ENCODE data around the gene SLC50A1. TPM values are rescaled to one million over a fixed set of nuclear protein-coding genes. Genes with fewer than 3 reads are reported as not detected.
A peak's percentile ranks its signal among the peaks of the same experiment; 100 is the strongest.

The SLC50A1 gene
- total RNA-seq, 1 donor from 2014 or later = 12.2 TPM

GRCh38 chr1:155182052-155182550 is 46.4 kb downstream of the SLC50A1 start:
- DNase-seq (ENCODE audit: low read depth) = no peak

- no peak for DNase-seq (ENCODE audit: low read depth)
Measured at GRCh38 chr1:155183775-155184221, 48.1 kb downstream of the SLC50A1 start.

- no peak for DNase-seq (ENCODE audit: low read depth)
Measured at GRCh38 chr1:155184351-155184811, 48.7 kb downstream of the SLC50A1 start.

GRCh38 chr1:155184835-155185782 is 49.5 kb downstream of the SLC50A1 start:
- DNase-seq (ENCODE audit: low read depth) = peak; percentile 35

- no peak for DNase-seq (ENCODE audit: low read depth)
Measured at GRCh38 chr1:155185783-155186066, 50.1 kb downstream of the SLC50A1 start.

GRCh38 chr1:155186067-155186793 is 50.6 kb downstream of the SLC50A1 start:
- DNase-seq (ENCODE audit: low read depth) = no peak

- no peak for DNase-seq (ENCODE audit: low read depth)
Measured at GRCh38 chr1:155186794-155187455, 51.3 kb downstream of the SLC50A1 start.

- no peak for DNase-seq (ENCODE audit: low read depth)
Measured at GRCh38 chr1:155187456-155187891, 51.8 kb downstream of the SLC50A1 start.

- no peak for DNase-seq (ENCODE audit: low read depth)
Measured at GRCh38 chr1:155188268-155188667, 52.6 kb downstream of the SLC50A1 start.

Other genes with a start within 250 kb of the SLC50A1 start
- gene PMVK, start 199.1 kb upstream of the SLC50A1 start, total RNA-seq = 10.9 and 11.3 TPM in 2 replicates
- 535 and 641 TPM in 2 replicates for gene PBXIP1, start 179.8 kb upstream of the SLC50A1 start, total RNA-seq
- 25.8 and 31.0 TPM in 2 replicates for gene PYGO2, start 174.1 kb upstream of the SLC50A1 start, total RNA-seq
- 165 and 171 TPM in 2 replicates for gene SHC1, start 165.1 kb upstream of the SLC50A1 start, total RNA-seq
- gene CKS1B, start 161.2 kb upstream of the SLC50A1 start, total RNA-seq = 26.6 and 33.5 TPM in 2 replicates
- 27.2 and 28.1 TPM in 2 replicates for gene FLAD1, start 152.5 kb upstream of the SLC50A1 start, total RNA-seq
- not detected in 2 replicates for gene LENEP, start 142.3 kb upstream of the SLC50A1 start, total RNA-seq
- gene ZBTB7B, start 133.1 kb upstream of the SLC50A1 start, total RNA-seq = 24.6 and 26.6 TPM in 2 replicates
- gene DCST2, start 102.1 kb upstream of the SLC50A1 start, total RNA-seq = not detected in 2 replicates
- not detected in 2 replicates for gene DCST1, start 102.0 kb upstream of the SLC50A1 start, total RNA-seq
- 27.3 and 33.3 TPM in 2 replicates for gene ADAM15, start 84.5 kb upstream of the SLC50A1 start, total RNA-seq
- gene EFNA4, start 72.1 kb upstream of the SLC50A1 start, total RNA-seq = 4.9 and 8.3 TPM in 2 replicates
- gene EFNA3, start 57.0 kb upstream of the SLC50A1 start, total RNA-seq = 0.56 and 0.88 TPM in 2 replicates
- 0.59 and 1.4 TPM in 2 replicates for gene EFNA1, start 8.0 kb upstream of the SLC50A1 start, total RNA-seq
- 83.9 and 90.0 TPM in 2 replicates for gene DPM3, start 4.7 kb downstream of the SLC50A1 start, total RNA-seq
- gene KRTCAP2, start 37.5 kb downstream of the SLC50A1 start, total RNA-seq = 51.3 and 81.4 TPM in 2 replicates
- gene TRIM46, start 38.0 kb downstream of the SLC50A1 start, total RNA-seq = 0.62 and 0.94 TPM in 2 replicates
- 40.9 and 52.1 TPM in 2 replicates for gene THBS3, start 72.0 kb downstream of the SLC50A1 start, total RNA-seq
- gene MTX1, start 72.8 kb downstream of the SLC50A1 start, total RNA-seq = 15.1 and 18.8 TPM in 2 replicates
- gene ENTREP3, start 119.6 kb downstream of the SLC50A1 start, total RNA-seq = 7.5 and 13.1 TPM in 2 replicates
- 106 and 130 TPM in 2 replicates for gene SCAMP3, start 126.5 kb downstream of the SLC50A1 start, total RNA-seq
- 24.8 and 26.8 TPM in 2 replicates for gene CLK2, start 137.7 kb downstream of the SLC50A1 start, total RNA-seq
- gene HCN3, start 141.6 kb downstream of the SLC50A1 start, total RNA-seq = 2.1 and 3.0 TPM in 2 replicates
- not detected in 2 replicates for gene PKLR, start 165.6 kb downstream of the SLC50A1 start, total RNA-seq
- 369 and 536 TPM in 2 replicates for gene FDPS, start 173.0 kb downstream of the SLC50A1 start, total RNA-seq
- gene RUSC1, start 185.0 kb downstream of the SLC50A1 start, total RNA-seq = 16.1 and 18.8 TPM in 2 replicates

All from myocyte (in vitro differentiated cells).